GM11168 (cell line): ENCODE data around the gene SLC24A3.
"Not testable (repeated sequence)": the region's sequence is repeated elsewhere in the genome, so short reads cannot be mapped to it uniquely, and the experiment has no call there.

Experiments
- in situ Hi-C: fragments of 300-500 bp; cut with MboI; formaldehyde crosslinking; loops from one replicate; pipeline ENCODE4 v1.12.0; 2022; ENCODE audit warnings: low sequenced_read_pairs; ENCODE audit not compliant: unreplicated experiment

The SLC24A3 gene

GRCh38 chr20:19742974-19743639, 530.7 kb downstream of the SLC24A3 start:
- in situ Hi-C loops: no loop called here

GRCh38 chr20:19743640-19743995, 531.2 kb downstream of the SLC24A3 start:
- in situ Hi-C loops: no loop called here

- in situ Hi-C loops: no loop called here
Measured at GRCh38 chr20:19745106-19745505, 532.7 kb downstream of the SLC24A3 start.

GRCh38 chr20:19745584-19745983, 533.1 kb downstream of the SLC24A3 start:
- in situ Hi-C loops: no loop called here

GRCh38 chr20:19746396-19746795, 534.0 kb downstream of the SLC24A3 start:
- in situ Hi-C loops: no loop called here

- in situ Hi-C loops: no loop called here
Measured at GRCh38 chr20:19747903-19748302, 535.5 kb downstream of the SLC24A3 start.

- in situ Hi-C loops: no loop called here
Measured at GRCh38 chr20:19748681-19749080, 536.2 kb downstream of the SLC24A3 start.

GRCh38 chr20:19749618-19750071, 537.2 kb downstream of the SLC24A3 start:
- in situ Hi-C loops: no loop called here

- in situ Hi-C loops: no loop called here
Measured at GRCh38 chr20:19750101-19750606, 537.7 kb downstream of the SLC24A3 start.

- in situ Hi-C loops: no loop called here
Measured at GRCh38 chr20:19750907-19751636, 538.6 kb downstream of the SLC24A3 start.

- in situ Hi-C loops: not testable (repeated sequence)
Measured at GRCh38 chr20:19754201-19754600, 541.8 kb downstream of the SLC24A3 start.

- in situ Hi-C loops: no loop called here
Measured at GRCh38 chr20:19756761-19757486, 544.5 kb downstream of the SLC24A3 start.

GRCh38 chr20:19757487-19758132, 545.2 kb downstream of the SLC24A3 start:
- in situ Hi-C loops: no loop called here

GRCh38 chr20:19758133-19758500, 545.7 kb downstream of the SLC24A3 start, which contains the start of gene RIN2:
TSS of gene RIN2 (plus strand) at chr20:19758258. CDS start at chr20:19889602, 131,344 bp downstream.
- in situ Hi-C loops: no loop called here

- in situ Hi-C loops: no loop called here
Measured at GRCh38 chr20:19758501-19759331, 546.3 kb downstream of the SLC24A3 start.

GRCh38 chr20:19760371-19760721, 547.9 kb downstream of the SLC24A3 start:
- in situ Hi-C loops: no loop called here

- in situ Hi-C loops: no loop called here
Measured at GRCh38 chr20:19761326-19761725, 548.9 kb downstream of the SLC24A3 start.

- in situ Hi-C loops: no loop called here
Measured at GRCh38 chr20:19761841-19762240, 549.4 kb downstream of the SLC24A3 start.

- in situ Hi-C loops: no loop called here
Measured at GRCh38 chr20:19764207-19764606, 551.8 kb downstream of the SLC24A3 start.

GRCh38 chr20:19765266-19765665, 552.8 kb downstream of the SLC24A3 start:
- in situ Hi-C loops: no loop called here
